Measurements from ENCODE around the gene MTRR. TPM values are rescaled to one million over a fixed set of nuclear protein-coding genes. Genes with fewer than 3 reads are reported as not detected.

The MTRR gene
- total and polyA plus RNA-seq, 2 of the 8 experiments (the other 6 are each of a cell fraction or from before 2014, with no cell fraction given), result 36.4 to 53.8 TPM

DNA sequence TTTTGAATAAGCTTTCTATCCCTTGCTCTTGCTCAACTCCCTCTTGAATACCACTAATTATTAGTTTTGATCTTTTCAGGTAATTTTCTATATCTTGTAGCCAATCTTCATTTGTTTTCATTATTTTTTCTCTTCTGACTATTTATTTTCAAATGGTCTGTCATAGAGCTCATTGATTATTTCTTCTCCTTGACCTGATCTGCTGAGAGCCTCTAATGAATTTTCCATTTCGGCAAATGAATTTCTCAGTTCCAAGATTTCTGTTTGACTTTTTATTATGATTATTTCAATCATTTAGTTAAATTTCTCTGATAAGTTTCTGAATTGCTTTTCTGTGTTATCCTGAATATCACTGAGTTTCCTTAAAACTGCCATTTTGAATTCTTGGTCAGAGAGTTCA is 39.4 kb downstream of the MTRR start:
- H3K18ac ChIP-seq (ENCODE audit: extremely low read depth, low read length), result no peak overlapping the region
- no peak overlapping the region for H3K4me2 ChIP-seq (ENCODE audit: insufficient read depth in 1 of 2, low read depth in 2 of 2, low read length in 2 of 2)
- H3K23ac ChIP-seq (ENCODE audit: insufficient read length), result no peak overlapping the region
- no peak overlapping the region for H2BK20ac ChIP-seq (ENCODE audit: low read length)
- H3K4me3 ChIP-seq (ENCODE audit: extremely low read depth in 1 of 4, insufficient read depth in 2 of 4, low read depth in 3 of 4, low read length in 4 of 4), result no peak overlapping the region
- no peak overlapping the region for H3K56ac ChIP-seq (replicated peaks; ENCODE audit: insufficient read length, low read depth, low read length)
- H4K91ac ChIP-seq (replicated peaks; ENCODE audit: insufficient read length, low read length), result no peak overlapping the region
- no peak overlapping the region for H2AFZ ChIP-seq (ENCODE audit: low read length)
- no peak for FAIRE-seq
- H3K23me2 ChIP-seq (ENCODE audit: low read depth, low read length), result no peaks in the 10 kb centered on the region
- H3K4me1 ChIP-seq (replicated peaks in 1 of 4; ENCODE audit: control insufficient read depth in 3 of 4, insufficient read depth in 4 of 4, low read length in 3 of 4), result no peaks in the 10 kb centered on the region
- H2BK12ac ChIP-seq (ENCODE audit: low read depth, low read length), result no peak overlapping the region
- peaks cover 0 to 11% of the 10 kb centered on the region in 2 experiments; a peak in 2 of 4 replicates for H3K9me3 ChIP-seq (ENCODE audit: insufficient read depth in 2 of 2, low read depth in 1 of 2, low read length in 1 of 2)
- no peak overlapping the region for H2AK5ac ChIP-seq (ENCODE audit: low read depth, low read length)
- no peaks in the 10 kb centered on the region for H3K79me1 ChIP-seq (ENCODE audit: low read depth, low read length)
- H4K20me1 ChIP-seq (replicated peaks in 1 of 2; ENCODE audit: control insufficient read depth in 1 of 2, insufficient read depth in 2 of 2, low read length in 2 of 2), result no peaks in the 10 kb centered on the region
- no peak overlapping the region for H2BK5ac ChIP-seq (ENCODE audit: low read depth, low read length)
- ChIA-PET CTCF (ENCODE audit: partially characterized antibody) (interaction anchor here (1.3 kb wide), 1 partner anchor 11 kb away, joined by 3 read pairs; no protein-coding TSS in a partner anchor), POLR2A (ENCODE audit: partially characterized antibody) (no interaction called here)
- H3K36me3 ChIP-seq (ENCODE audit: control insufficient read depth in 2 of 4, insufficient read depth in 4 of 4, low read length in 3 of 4), result peaks cover 0 to 5% (median 2%) of the 10 kb centered on the region in 4 experiments; a peak in 4 of 8 replicates
- H3K27me3 ChIP-seq (replicated peaks in 1 of 4; ENCODE audit: control insufficient read depth in 3 of 4, extremely low read depth in 1 of 4, insufficient read depth in 3 of 4, low read length in 3 of 4), result no peaks in the 10 kb centered on the region
- no peak overlapping the region for H2BK15ac ChIP-seq (ENCODE audit: low read length)
- no peak for DNase-seq (ENCODE audit: low read depth in 1 of 2, low spot score in 2 of 2)
- no peaks in the 10 kb centered on the region for H3K79me2 ChIP-seq (ENCODE audit: control insufficient read depth in 1 of 2, insufficient read depth in 2 of 2, low read length in 2 of 2)
- 94% methylated on average over 1 of the region's 1 CpG; no CpG with 5 or more reads in 1 of the 2 experiments for WGBS, 2 experiments (ENCODE audit: extremely low coverage in 1 of 2, insufficient coverage in 1 of 2, insufficient read length in 1 of 2, insufficient replicate concordance in 2 of 2, low coverage in 1 of 2, low lambda C conversion rate in 2 of 2, missing lambda C conversion rate in 1 of 2)
- no peak overlapping the region for H3K14ac ChIP-seq (ENCODE audit: insufficient read length)
- H3K27ac ChIP-seq (ENCODE audit: low read depth, low read length), result no peak overlapping the region
- no peak overlapping the region for H2BK120ac ChIP-seq (replicated peaks; ENCODE audit: low read depth, low read length)
- no peak overlapping the region for H4K8ac ChIP-seq (ENCODE audit: extremely low read depth, insufficient read depth, low read length)
- no peak overlapping the region for H3K4ac ChIP-seq (replicated peaks; ENCODE audit: insufficient read length, low read depth, low read length)
- no peak overlapping the region for H4K5ac ChIP-seq (ENCODE audit: insufficient read length, low read depth, low read length)
- no peak overlapping the region for H3K9ac ChIP-seq (replicated peaks in 1 of 4; ENCODE audit: extremely low read depth in 1 of 4, low read depth in 3 of 4, low read length in 3 of 4)

Data from H1 (cell line).